ENCODE measurements around the gene IVNS1ABP. TPM values are rescaled to one million over a fixed set of nuclear protein-coding genes. Genes with fewer than 3 reads are reported as not detected.

Gene IVNS1ABP
- total and polyA plus RNA-seq, 2 of the 13 experiments (the other 11 are each of a cell fraction or from before 2014, with no cell fraction given): 49.1 to 51.7 TPM

- TF ChIP-seq ZNF672 (CRISPR knock-in tag; IDR thresholded peaks at IDR 0.05): no peak
- no peak for TF ChIP-seq ZNF414 (CRISPR knock-in tag; IDR thresholded peaks at IDR 0.05)
- peak; percentile 70; the same call in 1 of the 2 replicates for TF ChIP-seq ATF2 (CRISPR knock-in tag; IDR thresholded peaks at IDR 0.05)
- TF ChIP-seq KLF16 (CRISPR knock-in tag; IDR thresholded peaks at IDR 0.05): no peak
- peak; percentile 87 for TF ChIP-seq ARID5B (CRISPR knock-in tag; IDR thresholded peaks at IDR 0.05)
- TF ChIP-seq MLX (CRISPR knock-in tag; IDR thresholded peaks at IDR 0.05): peak; percentile 26; the same call in 1 of the 2 replicates
- peak; percentile 92; the same call in 1 of the 2 replicates for TF ChIP-seq ZBTB20 (CRISPR knock-in tag; IDR thresholded peaks at IDR 0.05; ENCODE audit: borderline replicate concordance, low read depth)
- TF ChIP-seq ZNF691 (CRISPR knock-in tag; IDR thresholded peaks at IDR 0.05; ENCODE audit: borderline replicate concordance, low read depth): no peak
- TF ChIP-seq ZNF235 (CRISPR knock-in tag; IDR thresholded peaks at IDR 0.05; ENCODE audit: borderline replicate concordance): no peak
- TF ChIP-seq MAF1 (CRISPR knock-in tag; IDR thresholded peaks at IDR 0.05; ENCODE audit: borderline replicate concordance): no peak
- TF ChIP-seq GATA4 (IDR thresholded peaks at IDR 0.05; ENCODE audit: borderline replicate concordance, low read depth): peak; percentile 30; the same call in 1 of the 2 replicates
- no peak for TF ChIP-seq IKZF4 (CRISPR knock-in tag; IDR thresholded peaks at IDR 0.05; ENCODE audit: borderline replicate concordance, low read depth, not compliant biosample characterization)
- no peak for TF ChIP-seq PLRG1 (conservative IDR thresholded peaks at IDR 0.05)
- TF ChIP-seq FOXO1 (CRISPR knock-in tag; IDR thresholded peaks at IDR 0.05): peak; percentile 85; the same call in 1 of the 2 replicates
- peak; percentile 82 for TF ChIP-seq HNF4A (CRISPR knock-in tag; IDR thresholded peaks at IDR 0.05)
- no peak for TF ChIP-seq ZFP62 (CRISPR knock-in tag; IDR thresholded peaks at IDR 0.05)
- TF ChIP-seq TRAFD1 (CRISPR knock-in tag; IDR thresholded peaks at IDR 0.05; ENCODE audit: borderline replicate concordance): no peak
- TF ChIP-seq ZFX (CRISPR knock-in tag; IDR thresholded peaks at IDR 0.05; ENCODE audit: low read depth): peak; percentile 73
- TF ChIP-seq EHMT2 (IDR thresholded peaks at IDR 0.05; ENCODE audit: borderline replicate concordance, low read depth, low read length): no peak; the same call in 1 of the 2 replicates
- TF ChIP-seq TEAD3 (CRISPR knock-in tag; optimal IDR thresholded peaks at IDR 0.05; ENCODE audit: borderline replicate concordance): peak; percentile 62
- TF ChIP-seq MED1 (CRISPR knock-in tag; IDR thresholded peaks at IDR 0.05): peak; percentile 89
- TF ChIP-seq ZMAT3 (CRISPR knock-in tag; conservative IDR thresholded peaks at IDR 0.05): 0 out of 2 replicates have a peak, but pooled peaks have one; percentile 41
These were observed 33.0 kb upstream of the IVNS1ABP start (continued) for GRCh38 chr1:185350027-185350442.

Data from HepG2 (cell line).